PC-9 (cell line): ENCODE data around the gene PPP1CB.

ENCODE experiments used
- CTCF ChIP-seq: fragments of 200-600 bp; sonication (generic); conservative IDR thresholded peaks from 2 replicates; pipeline ENCODE4 v1.6.1; 2017; ENCODE audit warnings: mixed run types, antibody characterized with exemption, mild to moderate bottlenecking, moderate library complexity
- EZH2 ChIP-seq: fragments of 200-600 bp; sonication (generic); IDR thresholded peaks from 2 replicates; pipeline ENCODE4 v1.8.0; 2017; ENCODE audit warnings: antibody characterized with exemption, low read depth

- TF ChIP-seq CTCF: no peak
- no peak for TF ChIP-seq EZH2
Measured at GRCh38 chr2:28735511-28735910, 16.1 kb upstream of the PPP1CB start.
